HPDE6-E6E7 (cell line): ENCODE data around the gene NUP210.
"Not testable (repeated sequence)": the region's sequence is repeated elsewhere in the genome, so short reads cannot be mapped to it uniquely, and the experiment has no call there.

ENCODE experiments used
- DNase-seq: peaks from one replicate; pipeline ENCODE4 v3.0.0; 2011; ENCODE audit warnings: missing footprints; ENCODE audit errors: extremely low spot score

Gene NUP210

DNA sequence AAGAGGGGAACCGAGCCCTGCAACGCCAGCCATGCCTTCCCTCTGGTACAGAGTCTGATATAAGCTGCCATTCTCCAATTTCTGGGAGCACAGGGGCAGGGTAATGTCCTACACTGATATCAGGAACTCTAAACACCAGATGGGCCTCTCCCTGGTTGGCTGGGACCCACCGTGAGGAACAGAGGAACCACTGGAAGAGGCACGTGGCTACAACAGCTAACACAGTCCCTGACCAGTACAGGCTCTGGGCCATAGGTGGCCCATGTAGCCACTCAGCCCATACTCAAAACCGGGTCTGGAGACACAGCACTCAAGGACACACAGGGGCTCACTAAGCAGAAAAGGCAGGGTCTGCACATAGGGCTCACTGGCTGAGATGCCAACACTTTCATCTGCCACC, 13.9 kb downstream of the NUP210 start:
- no peak for DNase-seq

DNA sequence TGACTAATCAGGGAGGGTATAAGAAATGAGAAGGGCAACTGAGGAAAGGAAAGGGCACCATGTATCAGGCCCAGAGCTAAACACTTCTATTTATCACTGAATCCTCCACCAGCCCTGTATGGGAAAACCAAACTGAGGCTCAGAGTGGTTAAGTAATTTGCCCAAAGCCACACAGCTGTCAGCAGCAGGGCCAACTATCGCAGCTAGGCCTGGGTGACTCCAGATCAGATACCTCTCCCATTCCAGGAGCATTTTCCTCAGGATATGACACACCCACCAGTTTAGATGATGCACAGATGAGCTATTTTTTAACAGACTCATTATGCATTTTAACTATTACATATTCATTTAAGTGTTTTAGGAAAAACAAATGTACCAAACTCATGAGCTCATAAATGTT, 14.5 kb downstream of the NUP210 start:
- DNase-seq, result no peak

DNA sequence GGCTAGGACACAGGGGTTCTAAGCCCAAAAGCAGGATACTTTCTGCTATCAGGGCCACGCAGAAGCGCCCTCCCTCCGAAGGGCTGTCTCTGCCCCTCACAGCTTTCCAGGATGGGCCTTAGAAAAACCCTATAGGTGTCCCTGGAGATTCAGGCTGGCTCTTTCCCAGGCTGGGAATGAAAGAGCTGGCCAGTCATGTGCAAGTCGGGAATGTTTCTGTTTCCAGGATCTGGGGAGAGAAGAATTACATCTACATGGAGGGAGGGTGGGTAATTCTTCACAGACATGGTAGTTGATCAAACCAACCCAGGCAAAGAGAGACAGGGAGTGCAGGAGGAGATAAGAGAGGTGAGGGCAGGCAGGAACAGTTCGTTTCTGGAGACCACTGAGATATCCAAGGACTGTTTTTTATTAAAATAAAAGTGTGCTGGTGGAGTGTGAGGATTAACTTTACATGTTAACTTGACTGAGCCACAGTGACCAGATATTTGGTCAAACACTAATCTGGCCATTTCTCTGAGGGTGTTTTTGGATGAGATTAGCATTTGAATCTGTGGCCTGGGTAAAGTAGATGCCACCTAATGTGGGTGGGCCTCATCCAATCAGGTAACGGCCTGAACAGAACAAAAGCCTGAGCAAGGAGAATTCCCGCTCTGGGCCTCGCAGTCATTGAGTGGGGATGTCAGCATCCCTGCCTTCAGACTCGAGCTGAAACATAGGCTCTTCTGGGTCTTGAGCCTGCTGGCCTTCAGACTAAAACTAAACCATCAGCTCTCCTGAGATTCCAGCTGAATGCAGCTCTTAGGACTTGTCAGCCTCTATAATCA, 15.3 kb downstream of the NUP210 start:
- DNase-seq, result no peak

DNA sequence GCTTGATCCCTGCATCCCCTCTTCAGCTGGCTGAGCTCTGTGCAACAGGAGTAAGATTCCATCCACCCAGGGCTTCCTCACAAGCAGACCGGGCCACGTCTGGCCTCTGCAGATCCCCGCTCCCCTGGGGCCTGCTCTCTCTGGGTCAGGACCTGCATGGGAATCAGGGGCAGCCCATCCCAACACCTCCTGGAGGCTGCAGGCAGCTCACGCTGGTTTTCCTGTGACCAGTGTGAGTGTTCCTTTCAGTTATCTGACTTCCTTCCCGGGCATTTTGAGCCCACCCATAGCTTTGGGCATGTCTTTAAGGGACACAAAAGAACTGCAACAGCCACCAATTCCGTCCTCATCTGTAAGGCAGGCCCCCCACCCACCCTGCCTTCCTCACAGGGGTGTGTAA, 16.3 kb downstream of the NUP210 start:
- DNase-seq, result no peak

DNA sequence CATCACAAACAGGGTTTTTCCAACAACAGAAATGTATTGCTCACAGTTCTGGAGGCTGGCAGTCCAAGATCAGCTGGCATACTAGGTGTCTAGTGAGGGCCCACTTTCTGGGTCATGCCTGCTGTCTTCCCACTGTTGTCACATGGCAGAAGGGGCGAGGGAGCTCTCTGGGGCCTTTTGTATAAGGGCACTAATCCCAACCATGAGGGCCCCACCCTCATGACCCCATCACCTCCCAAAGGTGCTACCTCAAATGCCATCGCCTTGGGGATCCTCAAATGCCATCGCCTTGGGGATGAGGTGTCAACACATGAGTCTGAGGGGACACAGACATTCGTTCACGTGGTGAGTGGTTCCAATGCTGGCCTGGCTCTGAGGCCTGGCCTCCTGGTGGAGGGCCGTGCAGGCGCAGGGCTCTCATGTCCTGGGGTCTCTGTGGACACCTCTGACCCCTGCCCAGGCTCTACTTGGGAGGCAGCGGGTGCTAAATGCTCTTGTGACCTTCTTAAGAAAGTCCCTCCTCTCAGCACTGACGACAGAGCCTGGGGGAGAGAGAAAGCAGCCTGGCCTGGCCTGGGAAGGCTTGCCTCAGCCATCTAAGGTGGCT, 16.8 kb downstream of the NUP210 start:
- DNase-seq, result no peak

DNA sequence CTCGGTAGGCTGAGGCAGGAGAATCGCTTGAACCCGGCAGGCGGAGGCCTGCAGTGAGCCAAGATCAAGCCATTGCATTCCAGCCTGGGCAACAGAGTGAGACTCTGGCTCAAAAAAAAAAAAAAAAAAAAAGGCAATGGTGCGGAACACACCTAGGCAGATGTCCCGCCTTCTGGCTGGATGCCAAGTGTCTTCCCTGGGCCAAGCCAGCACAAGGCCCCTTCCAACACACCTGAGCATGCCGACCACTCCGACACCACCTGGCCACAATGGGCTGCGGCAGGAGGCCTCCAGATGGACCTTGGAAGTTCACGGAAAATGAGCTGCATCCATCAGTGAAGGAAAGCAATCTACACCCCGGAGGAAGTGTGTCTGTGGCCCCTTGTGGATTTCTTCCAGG, 19.0 kb downstream of the NUP210 start:
- DNase-seq, result no peak

DNA sequence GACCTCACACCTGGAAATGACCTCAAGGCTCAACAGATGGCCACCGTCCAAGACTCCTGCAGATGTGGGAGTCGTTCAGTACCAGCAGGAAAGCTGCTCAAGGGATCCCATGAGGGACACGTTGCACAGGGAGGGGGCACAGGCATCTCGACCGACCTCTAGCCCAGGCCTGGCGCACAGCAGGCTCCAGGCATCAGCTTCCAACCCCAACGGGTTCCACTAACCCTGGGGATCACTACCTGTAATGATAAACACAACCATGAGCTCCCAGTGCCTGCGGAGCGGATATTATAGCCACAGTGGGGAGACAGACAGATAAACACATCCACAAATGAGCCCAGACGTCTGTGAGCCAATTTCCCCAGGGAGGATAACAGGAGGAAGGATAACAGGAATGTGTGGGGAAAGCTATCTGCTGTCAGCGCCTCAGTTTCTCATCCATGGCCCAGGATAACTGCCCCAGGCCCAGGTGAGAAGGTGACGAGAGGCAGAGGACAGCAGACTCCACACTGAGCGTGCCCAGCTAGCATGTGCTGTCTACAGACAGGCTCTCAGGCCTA, 19.9 kb downstream of the NUP210 start:
- no peak for DNase-seq

DNA sequence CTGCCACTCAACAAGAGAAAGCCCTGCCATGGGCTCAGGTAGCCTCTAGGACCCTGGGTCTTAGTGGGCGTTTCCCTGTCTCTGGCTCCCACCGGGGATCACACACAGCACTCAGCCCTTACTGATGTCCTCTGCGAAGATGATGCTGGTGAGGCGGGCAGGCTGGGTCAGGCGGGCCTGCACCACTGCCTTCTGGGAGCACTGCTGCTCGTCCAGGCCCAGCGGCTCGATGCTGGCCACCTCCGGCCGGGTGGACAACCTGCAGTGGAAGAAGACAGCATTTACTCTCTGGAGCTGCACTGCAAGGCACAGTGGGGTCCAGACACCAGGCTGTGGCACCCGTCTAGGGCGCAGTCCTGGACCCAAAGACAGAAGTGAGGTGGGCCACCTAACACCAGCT, 20.5 kb downstream of the NUP210 start:
- DNase-seq, result no peak

DNA sequence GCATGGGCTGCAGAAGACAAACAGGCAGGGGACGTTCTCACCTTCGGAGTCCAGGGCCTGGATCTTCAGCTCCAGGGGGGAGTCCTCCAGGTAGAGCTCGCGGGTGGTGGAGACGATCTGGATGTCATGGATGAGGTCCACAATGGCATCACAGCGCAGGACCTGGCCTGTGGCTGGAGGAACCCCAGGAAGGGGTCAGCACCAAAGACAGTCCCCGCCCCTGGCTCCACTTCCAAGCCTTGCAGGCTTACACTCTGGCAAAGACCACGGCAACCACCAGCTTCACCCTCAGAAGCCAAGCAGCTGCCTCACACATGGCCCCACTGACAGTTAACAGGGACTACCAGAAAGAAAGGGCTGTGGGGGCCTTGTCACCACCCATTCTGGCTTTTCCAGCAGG, 22.8 kb downstream of the NUP210 start:
- no peak for DNase-seq

DNA sequence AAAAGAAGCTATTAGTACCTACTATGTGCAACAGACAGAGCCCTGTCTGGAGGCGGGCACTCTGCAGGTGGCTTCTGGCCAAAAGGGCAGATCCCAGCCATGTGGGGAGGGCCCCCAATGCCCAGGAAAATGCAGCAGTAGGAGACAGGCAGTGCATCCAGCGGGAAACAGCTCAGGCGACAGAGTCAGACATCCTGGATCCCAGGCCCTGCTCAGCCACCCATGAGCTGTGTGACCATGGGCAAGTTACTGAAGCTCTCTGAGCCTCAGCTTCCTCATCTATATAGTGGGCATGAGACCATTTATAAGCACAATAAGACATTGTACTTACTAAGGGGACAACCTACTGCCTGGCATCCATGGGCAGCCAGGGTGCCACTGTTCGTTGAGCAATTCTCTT, 25.8 kb downstream of the NUP210 start:
- no peak for DNase-seq

DNA sequence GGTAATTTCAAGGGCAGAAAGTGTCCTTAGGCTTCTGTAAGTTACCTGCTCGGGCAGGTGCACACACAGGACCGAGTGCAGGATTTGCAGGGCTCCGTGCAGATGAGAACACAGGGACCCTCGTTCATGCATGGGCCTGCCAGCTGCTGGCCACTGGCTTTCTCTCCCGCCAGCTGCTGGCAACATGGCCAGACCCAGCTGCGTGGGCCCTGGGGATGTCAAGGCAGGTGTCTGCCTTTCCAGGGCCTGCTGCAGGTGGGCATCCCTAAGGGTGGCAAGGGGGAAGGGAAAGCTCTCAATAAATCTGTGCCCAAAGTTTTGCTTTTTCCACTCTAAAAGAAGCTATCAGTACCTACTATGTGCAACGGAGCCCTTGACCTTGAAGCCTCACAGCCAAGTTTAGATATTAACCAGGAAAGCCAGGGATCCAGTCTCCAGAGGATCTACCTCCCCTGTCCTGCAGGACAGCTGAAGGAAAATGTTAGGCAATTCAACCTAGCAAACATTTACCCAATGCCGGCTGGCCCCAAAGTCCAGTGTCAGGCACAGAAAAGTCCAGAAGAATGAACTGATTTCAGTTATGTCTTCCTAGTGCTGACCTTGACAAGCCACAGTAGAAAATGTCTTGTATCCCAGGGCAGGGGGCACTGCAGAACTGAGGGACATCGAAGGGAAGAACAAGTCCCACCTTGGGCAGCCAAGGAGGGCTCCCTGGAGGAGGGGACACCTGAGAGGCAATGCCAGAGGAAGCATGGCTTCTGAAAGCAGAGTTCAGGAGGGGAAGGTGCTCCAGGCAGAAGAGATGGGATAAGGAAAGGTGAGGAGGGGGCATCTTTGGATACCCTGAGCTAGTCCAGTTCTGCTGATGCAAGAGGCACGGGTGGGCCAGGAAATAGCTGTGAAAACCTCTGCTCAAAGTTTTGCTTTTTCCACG, 26.4 kb downstream of the NUP210 start:
- DNase-seq, result no peak

DNA sequence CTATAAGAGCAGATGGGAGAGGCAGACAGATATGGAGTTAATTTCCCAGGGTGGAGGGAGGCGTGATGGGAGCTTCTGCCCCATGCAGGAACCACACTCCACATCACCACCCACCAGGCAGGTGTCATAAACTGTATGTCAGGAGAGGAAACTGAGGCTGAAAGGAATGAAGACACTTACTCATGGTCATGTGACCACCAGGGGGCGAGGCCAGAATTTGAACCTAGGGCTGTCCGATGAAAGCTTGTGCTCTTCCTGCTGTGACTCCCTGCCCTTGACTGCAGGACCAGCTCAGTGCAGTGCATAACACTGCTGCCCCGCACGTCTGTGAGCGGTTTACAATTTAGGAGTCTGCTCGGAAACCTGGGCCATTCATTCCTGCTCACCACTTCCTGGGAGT, 28.8 kb downstream of the NUP210 start:
- DNase-seq, result no peak

DNA sequence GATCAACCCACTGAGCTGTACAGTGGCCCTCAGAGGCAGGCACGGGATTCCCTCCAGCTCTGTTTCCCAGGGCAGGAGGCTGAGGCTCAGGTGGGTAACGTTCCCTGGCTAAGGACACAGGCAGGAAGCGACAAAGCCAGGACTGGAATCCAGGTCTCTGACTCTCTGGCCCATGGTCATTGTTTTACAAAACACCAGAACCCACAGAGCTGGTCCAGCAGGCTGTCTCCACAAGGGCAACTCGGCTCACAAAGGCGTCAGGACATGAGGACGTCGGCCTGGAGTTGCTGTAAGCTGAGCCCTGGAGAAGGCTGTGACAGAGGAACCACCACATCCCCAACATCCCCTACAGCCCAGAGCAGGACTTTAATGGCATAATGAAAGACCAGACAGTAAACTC, 30.7 kb downstream of the NUP210 start:
- DNase-seq, result no peak

DNA sequence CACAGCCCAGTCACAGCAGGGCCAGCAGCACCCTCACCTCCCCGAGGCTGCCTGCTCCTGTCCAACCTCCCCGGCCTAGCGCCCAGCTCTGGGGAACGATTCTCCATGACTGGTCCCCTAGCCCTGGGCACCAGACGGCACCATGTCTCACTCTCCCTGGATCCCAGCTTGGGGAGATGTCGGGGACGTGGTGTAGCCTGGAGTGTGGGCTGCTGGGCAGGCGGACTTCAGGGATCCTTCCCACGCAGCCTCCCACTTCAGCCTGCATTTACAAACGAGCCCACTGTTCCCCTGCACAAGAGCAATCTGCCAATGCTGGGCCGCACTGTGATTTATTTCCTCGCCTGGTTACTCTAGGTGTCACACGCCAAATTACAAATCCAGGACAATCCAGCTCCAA, 31.3 kb downstream of the NUP210 start:
- DNase-seq, result no peak

DNA sequence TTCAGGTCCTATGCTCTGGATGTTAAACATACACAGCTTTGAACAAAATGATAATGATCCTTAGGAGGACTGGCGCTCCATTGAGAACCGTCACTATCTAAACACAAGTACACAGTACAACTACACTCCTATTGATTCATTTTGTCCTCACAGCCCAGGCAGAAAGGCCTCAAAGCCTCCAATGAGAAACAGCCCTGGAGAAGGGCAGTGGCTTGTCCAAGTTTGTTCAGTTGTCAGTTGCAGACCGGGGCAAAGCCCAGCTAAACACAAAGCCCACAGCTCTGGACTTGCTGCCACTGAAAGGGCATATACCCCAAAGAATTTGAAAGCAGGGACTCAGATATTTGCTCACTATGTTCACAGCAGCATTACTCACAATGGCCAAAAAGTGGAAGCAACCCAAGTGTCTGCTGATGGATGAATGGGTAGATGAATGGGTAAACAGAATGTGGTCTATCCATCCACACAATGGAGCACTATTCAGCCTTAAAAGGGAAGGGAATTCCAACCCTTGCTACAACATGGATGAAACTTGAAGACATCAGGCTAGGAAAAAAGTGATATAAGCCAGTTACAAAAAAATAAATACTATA, 34.7 kb downstream of the NUP210 start:
- no peak for DNase-seq

DNA sequence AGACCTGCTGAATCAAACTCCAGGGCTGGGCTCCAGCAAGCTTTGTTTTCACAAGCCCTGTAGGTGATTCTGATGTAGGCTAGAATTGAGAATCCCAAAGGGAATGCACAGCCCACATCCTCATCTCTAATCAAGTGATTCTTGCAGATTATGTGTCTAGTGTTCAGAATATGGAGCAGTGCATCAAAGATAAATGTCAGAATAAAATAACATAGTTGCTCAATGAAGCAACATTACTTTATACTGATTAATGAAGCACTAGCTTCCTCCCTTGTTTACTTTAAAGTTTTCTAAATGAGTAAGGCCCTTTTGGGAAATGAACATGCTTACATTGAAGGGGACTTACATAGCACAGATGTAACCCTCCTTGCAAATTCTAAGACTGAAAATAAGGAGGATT, 39.2 kb downstream of the NUP210 start:
- no peak for DNase-seq

DNA sequence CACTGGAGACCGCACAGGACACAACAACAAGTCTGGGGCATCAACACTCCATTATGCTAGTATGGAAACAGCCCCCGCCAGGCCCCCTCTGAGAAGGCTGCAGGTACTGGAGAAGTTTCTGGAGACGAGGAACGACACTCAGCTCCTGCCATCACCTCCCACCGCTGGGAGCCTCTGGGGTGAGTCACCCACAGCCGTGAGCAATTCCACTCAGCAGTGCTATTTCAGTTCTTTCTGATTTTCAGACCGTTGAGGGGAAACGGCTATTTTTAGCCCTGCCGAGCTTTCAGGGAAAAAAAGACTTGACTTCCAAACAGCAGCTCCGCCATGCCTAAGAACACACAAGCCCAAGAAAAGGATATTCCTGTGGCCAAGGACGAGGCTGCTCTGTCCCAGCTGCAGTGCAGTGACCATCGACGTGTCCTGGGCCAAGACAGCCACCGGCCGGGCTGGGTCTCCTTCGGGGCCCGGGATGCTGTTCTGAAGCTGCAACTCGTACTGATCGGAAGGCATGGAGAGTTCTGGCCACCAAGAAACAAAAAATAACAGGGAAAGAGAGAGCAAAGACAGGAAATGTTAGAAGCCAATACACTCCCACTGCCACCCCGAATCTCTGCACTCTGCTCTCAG, 40.8 kb downstream of the NUP210 start:
- peak; percentile 2 for DNase-seq

DNA sequence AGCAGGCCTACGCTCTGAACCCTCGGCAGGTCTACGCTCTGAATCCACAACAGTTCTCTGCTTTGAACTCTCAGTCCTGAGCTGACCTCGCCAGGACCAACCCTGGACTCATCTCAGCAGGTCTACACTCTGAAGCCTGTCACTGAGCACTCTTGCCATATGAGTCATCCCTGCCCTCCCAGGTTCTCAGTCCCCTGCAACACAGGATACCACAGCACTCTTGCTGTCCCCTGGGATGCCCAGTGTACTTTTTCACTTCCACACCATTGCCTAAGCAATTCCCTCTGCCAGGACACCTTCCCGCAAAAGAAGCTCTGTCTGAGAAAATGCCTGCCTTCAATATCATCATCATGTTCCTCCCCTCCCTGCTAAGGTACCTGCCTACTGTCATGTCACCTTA, 42.0 kb downstream of the NUP210 start:
- DNase-seq, result no peak

DNA sequence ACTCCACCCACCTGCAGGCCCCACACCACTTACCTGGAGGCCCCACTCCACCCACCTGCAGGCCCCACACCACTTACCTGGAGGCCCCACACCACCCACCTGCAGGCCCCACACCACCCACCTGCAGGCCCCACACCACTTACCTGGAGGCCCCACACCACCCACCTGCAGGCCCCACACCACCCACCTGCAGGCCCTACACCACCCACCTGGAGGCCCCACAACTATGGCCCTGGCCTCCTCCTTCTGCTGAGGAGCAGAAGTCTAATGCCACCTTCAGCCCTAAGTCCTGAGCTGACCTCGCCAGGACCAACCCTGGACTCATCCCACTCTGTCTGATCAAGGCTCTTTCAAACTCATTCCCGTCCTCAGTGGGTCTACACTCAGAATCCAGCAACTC, 42.4 kb downstream of the NUP210 start:
- DNase-seq, result not testable (repeated sequence)

DNA sequence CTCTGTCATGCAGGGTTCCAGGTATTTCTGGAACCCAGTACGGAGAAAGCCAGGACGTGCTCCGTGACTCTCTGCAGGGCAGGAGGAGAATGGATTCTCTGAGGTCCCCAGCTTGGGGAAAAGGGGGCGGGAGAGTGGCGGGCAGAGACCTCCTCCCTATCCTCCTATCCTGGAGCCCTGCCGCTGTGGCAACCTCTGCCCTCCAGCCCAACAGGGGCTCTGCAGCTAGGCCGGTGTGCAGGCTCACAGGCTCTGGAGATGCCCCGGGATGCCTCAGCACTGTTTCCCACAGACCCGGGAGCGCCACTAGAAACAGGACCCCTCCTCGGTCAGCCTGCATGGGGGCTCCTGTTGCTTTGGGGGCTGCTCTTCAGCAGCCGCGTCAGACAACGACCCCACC, 43.1 kb downstream of the NUP210 start:
- DNase-seq, result no peak

DNA sequence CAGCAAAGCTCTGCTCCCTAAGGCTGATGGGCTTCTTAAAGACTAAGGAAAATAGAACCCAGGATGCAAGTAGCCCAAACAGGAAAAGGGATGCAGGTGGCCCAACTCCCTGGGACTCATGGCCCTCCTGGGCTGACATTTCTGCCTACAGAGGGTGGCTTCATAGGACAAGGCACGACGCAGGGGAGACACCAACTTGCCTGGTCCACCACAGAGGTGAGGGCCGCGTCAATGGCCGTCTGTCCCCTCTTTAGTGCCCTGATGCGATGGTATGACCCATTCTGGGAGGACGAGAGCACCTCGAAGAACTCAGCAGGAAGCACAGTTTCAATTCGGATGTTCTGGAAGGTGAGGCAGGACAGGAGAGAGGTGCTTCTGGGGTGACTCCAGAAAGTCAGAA, 44.0 kb downstream of the NUP210 start:
- DNase-seq, result no peak
